ENCODE data around the gene MEN1.

- TF ChIP-seq CTCF (IDR thresholded peaks at IDR 0.05) (no peak), POLR2A (IDR thresholded peaks at IDR 0.05) (no peak)
These were observed 4.4 kb upstream of the MEN1 start for GRCh38 chr11:64814712-64815187.
